GM21619 (cell line): ENCODE results near the gene ARPC5L.
"Not testable (repeated sequence)": the region's sequence is repeated elsewhere in the genome, so short reads cannot be mapped to it uniquely, and the experiment has no call there.

ENCODE experiments used
- ATAC-seq: cut with Tn5 transposase; IDR thresholded peaks from one replicate; pipeline ENCODE4 v1.9.1; 2021; ENCODE audit not compliant: unreplicated experiment

Gene ARPC5L

DNA sequence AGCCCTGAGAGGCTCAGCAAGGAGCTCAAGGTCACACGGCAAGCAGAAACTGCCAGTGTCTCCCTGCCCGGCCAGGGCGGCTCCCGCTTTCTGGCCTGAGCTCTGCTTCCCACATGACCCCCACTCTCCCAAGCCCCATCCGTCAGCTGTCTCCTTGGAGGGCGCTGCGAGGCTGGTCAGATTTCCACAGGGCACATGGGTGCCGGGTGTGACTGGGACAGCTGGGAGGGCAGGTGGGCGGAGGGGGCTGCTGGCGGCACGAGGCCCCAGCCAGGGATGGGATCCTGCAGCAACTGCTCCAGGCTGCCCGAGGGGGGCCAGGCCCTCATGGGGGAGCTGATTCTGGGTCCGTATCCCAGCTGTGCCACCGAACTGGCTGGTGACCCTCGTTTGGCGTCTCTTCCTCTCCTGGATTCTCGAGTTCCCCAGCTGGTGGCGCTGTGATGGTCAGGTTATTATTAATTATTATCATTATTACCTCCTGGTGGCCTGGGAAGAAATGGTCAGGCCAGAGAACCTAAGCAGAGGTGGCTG lies 21.6 kb upstream of the ARPC5L start:
- no peak for ATAC-seq

DNA sequence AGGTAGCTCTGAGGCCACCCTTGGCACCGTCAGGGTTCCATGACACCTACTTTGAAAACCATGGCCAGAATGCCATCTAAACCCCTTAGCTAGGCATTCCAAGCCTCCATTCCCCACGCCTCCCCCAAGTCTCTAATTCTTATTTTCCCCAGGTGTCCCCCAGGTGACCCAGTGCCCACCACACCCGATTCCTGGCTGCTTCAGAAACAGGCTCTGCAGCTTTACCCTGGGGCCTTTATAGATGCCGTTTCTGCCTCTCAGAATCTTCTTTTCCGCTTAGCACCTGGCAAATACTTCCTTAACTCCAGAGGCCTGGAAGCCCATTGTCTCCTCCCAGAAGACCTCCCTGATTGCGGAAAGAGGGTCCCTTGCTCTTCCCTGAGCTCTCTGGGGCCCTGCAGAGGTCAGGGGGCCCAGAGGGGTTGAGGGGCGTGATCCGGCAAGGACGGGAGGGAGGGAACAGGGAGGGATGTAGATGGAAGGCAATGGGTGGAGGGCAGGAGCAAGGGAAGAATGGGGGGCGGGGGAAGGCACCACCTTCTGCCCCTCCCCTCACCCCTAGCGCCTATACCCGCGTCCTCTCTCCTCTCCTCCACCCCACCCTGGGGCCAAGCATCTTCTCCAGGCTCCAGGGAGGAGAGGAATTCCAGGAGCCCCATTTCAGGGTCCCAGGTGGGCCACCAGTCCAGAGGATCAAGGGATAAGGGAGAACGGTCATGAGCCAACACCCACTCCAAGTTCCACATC lies 20.7 kb upstream of the ARPC5L start:
- ATAC-seq, result no peak

DNA sequence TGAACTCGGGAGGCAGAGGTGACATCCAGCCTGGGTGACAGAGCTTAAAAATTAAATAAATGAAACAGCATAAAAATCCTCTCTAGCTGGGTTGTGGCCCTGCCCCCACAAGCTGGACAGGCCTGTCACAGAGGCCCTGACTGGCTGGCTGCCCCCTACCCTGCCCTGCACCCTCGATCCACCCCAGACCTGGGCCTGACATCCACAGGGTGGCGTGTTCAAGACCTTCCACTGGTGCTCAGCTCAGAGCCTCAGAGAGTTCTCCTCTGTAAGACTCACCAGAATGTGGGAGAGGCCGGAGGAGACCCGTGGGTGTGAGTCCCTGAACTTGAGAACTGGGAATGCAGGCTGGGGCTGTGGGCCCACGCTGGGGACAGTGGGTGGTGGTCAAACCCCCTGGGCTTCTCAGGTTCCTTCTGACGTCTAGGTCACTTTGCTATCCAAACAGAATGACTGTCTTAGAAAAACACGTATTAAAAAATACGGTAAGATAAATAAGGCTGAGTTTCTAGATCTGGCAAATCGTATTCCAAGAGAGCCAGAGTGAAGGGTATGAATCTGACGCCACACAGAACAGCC lies 18.4 kb upstream of the ARPC5L start:
- no peak for ATAC-seq

DNA sequence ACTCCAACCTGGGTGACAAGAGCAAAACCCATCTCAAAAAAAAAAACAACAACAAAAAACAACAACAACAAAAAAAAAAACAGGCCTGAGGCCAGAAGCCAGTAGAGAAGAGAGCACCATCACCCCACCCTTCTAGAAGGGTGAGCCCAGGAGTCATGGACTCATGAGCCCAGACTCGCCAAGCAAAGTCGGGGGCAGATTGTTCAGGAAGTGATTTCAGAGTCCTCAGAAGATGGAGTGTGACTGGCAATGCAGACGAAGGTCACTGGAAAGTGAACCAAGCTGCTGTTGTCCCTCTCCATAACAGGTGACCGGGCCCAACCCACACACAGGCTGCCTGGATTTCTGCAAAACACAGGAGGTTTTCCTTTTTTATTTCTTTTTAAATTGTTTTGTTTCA lies 17.6 kb upstream of the ARPC5L start:
- ATAC-seq, result no peak

DNA sequence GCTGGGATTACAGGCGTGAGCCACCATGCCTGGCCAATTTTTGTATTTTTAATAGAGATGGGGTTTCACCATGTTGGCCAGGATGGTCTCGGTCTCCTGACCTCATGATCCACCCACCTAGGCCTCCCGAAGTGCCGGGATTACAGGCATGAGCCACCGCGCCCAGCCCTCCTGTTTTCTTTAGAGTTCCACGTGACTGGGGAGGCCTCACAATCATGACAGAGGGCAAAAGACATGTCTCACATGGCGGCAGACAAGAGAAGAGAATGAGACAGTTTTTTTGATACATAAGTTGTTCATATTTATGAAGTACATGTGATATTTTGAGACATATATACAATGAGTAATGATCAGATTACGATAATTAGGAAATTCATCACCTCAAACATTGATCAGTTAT lies 15.5 kb upstream of the ARPC5L start:
- not testable (repeated sequence) for ATAC-seq

DNA sequence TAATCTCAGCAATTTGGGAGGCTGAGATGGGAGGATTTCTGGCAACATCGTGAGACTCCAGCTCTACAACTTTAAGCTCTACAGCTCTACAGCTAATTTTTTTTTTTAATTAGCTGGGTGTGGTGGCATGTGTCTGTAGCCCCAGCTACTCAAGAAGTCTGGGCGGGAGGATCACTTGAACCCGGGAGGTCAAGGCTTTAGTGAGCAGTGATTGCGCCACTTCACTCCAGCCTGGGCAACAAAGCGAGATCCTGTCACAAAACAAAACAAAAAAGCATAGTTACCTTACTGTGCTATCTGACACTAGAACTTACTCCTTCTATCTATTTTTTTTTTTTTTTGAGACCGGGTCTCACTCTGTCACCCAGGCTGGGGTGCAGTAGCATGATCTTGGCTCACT lies 15.0 kb upstream of the ARPC5L start:
- ATAC-seq, result no peak

DNA sequence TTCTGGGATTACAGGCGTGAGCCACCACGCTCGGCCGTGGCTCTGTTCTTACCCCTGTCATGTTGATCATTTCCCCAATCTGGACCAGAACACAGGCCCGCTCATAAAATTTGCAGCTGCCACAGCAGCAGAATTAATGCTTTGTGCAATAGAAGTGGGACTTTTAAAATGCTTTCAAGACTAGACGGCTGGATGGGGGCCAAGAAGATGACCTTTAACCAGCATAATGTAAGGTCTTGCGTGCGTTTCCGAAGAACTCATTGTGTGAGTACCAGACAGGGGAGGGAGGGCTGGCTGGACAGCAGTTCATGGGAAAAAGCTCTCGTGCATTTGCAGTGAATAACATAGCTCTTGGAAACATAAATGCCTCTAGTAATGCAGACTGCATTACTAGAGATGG lies 12.1 kb upstream of the ARPC5L start:
- no peak for ATAC-seq

DNA sequence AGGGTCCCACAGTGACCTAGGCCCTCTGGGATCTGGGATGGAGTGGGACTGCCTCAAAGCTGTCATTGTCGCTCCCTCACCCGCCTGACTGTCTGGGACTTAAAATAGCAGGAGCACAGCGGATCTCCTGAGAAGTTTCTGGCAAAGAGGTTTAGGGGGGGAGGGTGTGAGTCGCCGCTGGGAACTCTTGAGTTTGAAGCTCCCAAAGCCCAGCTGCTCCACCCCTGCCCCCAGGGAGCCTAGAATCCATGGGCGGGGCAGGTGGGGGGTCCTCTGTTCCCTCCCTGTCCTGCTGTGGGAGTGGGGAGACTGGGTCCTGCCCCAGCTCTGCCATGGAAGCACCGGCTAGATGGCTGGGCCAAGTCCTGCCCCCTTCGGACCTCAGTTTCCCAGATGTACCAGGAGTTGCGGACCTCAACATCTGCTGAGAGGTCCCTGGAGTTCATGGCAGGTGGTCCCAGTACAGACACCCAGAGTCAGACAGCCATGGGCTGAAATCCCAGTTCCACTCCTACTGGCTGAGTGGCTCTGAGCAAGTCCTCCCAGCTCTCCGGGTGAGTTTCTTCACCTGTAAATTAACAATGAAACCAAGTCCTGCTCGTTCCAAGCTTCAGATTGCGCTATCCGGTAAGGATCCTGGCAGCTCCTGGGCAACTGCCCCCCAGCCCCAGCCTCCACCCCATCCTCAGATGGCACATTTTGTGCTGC lies 9.7 kb upstream of the ARPC5L start:
- no peak for ATAC-seq

DNA sequence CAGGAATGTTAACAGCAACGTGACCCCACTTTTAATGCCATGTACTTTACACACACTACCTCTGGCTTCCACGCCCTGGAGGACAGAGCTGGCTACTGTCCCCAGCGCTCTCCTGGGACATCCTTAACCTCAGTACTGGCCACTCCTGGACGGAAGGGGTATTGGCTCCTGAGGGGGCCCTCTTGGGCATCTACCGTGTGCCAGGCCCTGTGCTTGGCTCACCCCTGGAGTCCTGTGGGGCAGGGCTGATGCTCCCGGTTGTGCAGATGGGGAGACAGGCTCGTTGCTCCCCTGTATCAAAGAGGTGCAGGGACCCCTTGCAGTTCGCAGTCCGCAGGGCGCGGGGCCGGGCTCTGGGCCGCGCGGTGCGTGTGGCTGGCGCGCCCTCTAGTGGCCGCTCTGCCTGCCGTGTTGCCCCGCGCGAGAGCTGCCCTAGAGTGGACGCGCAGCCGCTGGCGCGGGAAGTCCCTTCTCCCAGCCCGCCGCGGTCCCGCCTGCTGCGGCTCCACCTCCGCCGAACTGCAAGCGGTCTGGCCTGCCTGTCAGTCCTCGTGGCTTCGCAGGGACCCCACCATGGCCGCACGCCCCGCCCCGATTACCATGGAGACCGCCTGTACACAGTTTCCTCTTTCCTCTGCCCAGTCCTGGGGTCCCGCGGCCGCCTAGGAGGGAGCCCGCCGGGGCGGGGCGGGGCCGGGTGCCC lies 8.9 kb upstream of the ARPC5L start, which contains the start of gene WDR38:
Gene WDR38, plus strand, starts transcription at position 632 of the 703 bp plus-strand sequence. CDS start 72 bp downstream, outside the sequence.
- ATAC-seq, result peak; percentile 61

DNA sequence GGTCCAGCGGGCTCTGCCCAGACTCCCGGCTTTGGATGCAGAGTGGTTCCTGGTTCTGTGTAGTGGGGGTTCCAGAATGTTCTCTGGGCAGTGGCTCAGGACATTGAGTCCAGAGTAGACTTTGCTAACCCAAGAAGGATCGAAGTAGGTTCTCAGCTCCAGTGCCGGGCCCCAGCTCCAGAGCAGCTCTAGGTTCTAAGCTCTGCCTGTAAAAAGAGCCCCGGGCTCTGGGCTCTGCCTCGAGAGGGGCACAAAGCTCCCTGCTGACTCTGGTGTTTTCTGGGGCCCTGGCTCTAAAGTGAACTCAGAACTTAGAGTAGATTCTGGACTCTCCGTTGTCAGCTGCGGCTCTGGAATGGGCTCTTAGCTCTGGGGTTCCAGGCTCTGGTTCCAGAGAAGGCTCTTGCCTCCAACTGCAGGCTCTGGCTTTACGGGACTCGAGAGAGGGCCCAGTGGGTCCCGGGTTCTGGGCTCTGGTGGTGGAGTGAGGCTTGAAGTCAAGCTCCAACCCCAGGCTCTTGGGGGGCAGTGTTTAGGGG lies 8.3 kb upstream of the ARPC5L start:
- ATAC-seq, result no peak

DNA sequence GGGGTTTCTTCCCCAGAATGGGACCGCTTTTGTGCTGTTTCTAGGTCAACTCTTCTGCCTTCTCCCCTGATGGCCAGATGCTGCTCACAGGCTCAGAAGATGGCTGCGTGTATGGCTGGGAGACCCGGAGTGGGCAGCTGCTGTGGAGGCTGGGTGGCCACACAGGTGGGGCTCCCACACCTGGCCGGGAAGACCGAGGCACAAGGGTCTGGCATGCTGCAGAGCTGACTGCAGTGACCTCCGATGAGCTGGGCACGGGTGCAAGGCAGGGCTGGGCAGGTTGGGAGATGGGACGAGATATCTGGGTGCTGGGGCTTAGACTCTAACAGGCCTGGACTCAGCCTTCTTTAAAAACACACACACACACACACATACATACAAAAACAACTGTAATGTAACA lies 7.8 kb upstream of the ARPC5L start:
- no peak for ATAC-seq

DNA sequence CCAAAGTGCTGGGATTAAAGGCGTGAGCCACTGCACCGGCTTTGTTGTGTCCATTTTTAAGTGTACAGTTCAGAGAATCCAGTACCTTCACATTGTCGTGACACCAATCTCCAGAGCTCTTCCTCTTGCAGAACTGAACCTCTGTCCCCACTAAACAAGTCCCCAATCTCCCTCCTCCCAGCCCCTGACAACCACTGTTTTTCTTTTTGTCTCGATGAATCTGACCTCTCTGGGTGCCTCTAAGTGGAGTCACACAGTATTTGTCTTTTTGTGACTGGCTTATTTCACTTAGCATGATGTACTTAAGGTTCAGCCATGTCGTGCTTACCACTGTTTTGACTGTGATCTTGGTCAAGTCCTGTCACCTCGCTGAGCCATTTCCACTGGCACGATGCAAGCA lies 7.1 kb upstream of the ARPC5L start:
- ATAC-seq, result no peak

DNA sequence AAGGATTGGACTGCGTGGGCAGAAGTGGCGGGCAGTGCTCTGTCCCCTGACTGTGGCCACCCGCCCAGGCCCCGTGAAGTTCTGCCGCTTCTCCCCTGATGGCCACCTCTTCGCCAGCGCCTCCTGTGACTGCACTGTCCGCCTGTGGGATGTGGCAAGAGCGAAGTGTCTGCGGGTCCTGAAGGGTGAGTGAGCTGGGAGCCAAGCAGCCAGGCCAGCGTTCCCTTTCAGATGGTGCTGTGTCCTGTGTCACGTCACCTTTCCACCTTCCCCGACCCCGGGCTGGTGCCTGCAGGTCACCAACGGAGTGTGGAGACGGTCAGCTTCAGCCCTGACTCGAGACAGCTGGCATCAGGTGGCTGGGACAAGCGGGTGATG lies 6.4 kb upstream of the ARPC5L start:
- no peak for ATAC-seq

DNA sequence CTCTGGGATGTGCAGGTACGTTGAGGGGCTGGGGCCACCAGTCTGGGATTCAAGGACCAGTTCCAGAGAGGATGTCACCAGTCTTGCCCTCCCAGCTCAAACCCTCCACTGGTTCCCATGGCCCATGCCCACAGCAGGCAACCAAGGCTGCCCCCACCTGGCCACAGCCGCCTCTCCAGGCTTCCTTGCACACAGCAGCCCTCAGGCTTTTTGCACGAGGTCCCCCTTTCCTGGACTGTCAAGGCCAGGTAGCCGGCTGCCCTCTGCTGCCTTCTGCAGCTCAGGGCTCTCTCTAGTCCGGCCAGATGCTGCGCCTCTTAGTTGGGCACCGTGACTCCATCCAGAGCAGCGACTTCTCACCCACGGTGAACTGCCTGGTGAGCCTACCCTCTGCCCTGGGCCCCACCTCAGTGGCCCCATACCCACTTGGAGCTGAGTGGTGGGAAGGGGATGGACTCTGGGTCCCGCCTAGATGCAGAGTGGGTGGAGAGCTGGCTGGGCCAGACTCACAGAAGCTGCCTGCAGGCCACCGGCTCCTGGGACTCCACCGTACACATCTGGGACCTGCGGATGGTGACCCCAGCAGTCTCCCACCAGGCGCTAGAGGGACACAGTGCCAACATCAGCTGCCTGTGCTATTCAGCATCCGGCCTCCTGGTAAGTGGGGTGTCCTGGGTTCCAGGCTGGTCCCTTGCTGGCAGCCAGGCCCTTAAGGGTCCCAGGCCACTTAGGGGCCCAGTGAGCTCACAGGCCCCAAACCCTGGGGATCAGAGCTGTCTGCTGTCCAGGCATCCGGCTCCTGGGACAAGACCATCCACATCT lies 5.8 kb upstream of the ARPC5L start:
- no peak for ATAC-seq

DNA sequence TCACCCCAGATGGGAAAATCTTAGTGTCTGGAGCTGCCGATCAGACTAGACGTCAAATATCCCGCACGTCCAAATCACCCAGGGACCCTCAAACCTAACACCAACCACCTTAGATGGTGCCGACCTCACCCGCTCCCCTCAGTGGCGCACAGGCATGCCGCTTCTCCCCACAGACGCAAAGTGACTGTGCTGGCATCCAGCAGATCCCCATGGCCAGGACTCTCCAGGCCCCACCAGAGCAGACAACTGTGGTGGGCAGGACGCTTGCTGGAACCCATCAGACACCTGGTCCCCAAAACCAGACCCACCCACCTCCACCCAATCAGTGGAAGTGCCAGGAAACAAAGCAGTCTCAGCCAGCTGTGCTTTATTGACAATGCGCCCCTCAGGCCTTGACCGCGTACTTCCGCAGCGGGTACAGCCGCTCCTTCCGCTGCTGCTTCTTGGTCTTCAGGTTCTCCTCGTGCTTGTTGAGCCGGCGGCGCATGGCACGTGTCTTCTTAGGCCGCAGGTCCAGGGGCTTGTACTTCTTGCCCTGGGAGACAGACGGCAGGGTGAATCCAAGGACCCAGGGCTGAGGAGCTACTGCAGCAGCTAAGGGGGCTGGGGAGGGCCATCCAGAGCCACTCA lies 4.3 kb upstream of the ARPC5L start:
- no peak for ATAC-seq

DNA sequence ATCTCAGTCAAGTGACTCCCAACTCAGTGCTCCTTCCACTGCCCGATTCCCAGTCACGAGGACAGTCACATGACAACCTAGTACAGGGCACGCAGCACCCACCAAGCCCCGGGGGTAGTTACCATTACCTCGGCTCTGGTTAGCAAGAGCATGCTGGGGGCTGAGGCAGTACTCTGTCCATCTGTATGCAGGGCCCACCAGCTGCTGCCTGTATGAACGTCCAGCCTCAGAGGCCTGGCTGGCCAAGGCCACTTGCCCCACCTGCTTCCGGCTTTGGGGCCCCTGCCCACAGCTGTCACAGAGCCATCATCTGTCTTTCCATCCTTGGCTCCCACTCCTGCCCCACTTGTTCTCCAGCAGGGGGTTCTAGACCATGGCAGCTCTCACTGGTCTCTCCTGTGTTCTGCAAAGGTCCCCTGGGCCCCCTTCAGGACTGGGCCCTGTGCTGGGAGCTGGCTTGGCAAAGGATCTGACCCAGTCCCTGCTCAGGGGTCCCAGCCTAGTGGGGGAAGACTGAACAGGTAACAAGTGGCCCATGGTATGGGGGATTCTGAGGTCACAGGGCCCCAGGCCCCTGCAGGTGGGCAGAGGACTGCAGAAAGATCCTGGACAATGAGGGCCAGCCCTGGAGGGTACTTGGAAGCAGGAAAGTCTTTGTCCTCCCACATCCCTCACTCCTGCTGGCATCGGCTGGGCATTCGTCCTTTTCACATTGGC lies 3.4 kb upstream of the ARPC5L start:
- no peak for ATAC-seq

DNA sequence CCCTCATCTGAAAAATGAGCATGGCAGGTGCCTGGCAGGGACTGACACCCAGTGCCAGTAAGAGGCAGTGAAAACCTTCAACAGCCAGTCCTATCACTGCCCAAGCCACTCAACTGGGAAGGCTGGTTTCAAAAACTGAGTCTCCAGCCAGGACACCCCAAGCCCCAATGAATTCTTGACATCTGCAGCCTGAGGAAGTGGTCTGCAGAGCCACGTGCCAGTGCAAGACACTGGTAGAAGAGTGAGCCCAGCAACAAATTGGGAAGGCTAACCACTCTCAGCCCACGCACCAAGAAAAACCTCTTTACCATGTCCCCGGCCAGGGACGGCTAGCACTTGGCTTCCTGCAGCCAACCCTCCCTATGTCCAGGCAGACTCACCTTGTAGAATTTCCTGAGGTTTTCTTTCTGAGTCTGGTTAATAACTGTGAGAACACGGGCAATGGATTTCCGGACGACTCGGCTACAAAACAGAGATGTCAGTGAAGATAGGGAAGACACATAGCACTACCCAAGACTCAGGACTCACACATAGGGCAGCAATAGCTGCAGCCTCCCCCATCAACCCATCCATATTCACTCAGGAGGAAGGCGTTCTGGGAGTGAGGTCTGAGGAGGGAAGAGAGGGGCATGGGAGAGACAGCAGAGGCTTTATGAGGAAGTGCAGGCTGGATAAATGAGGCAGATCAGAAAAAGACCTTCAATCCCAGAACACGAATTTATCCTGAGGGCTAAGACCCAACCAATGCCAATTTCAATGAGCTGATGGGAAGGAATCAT lies 1.9 kb upstream of the ARPC5L start:
- ATAC-seq, result no peak

DNA sequence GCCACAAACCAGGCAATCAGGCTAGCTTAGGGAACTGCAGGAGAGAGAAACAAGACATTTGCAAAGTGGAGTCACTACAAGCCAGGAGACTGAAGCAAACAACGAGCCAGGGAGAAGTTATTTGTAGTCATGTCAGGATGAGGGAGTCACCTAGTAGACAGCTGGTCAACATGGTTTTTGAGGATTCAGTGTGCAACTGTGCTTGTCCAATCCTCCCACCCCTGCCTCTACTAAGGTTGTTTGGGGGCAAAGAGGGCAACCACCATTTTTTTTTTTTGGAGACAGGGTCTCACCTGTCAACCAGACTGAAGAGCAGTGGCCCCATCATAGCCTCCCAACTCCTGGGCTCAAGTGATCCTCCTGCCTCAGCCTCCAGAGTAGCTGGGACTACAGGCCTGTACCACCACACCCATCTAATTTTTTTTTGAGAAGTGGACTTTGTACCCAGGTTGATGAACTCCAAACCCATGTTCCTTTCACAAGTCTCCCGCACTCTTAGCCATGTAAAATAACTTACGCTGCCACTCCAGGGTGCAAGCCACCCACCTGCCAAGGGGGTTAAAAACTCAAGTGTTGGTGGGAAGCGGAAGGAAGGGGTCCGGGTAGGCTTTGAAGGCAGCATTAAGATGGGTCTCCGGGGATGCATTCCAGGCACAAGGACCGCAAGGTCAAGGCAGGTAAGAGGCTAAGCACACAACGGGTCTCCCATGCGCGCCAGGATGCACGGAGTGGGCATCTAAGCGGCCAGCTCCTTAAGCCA lies 1.2 kb upstream of the ARPC5L start:
- ATAC-seq, result no peak
